ENCODE measurements around the gene MAFF.

MAFF gene

DNA sequence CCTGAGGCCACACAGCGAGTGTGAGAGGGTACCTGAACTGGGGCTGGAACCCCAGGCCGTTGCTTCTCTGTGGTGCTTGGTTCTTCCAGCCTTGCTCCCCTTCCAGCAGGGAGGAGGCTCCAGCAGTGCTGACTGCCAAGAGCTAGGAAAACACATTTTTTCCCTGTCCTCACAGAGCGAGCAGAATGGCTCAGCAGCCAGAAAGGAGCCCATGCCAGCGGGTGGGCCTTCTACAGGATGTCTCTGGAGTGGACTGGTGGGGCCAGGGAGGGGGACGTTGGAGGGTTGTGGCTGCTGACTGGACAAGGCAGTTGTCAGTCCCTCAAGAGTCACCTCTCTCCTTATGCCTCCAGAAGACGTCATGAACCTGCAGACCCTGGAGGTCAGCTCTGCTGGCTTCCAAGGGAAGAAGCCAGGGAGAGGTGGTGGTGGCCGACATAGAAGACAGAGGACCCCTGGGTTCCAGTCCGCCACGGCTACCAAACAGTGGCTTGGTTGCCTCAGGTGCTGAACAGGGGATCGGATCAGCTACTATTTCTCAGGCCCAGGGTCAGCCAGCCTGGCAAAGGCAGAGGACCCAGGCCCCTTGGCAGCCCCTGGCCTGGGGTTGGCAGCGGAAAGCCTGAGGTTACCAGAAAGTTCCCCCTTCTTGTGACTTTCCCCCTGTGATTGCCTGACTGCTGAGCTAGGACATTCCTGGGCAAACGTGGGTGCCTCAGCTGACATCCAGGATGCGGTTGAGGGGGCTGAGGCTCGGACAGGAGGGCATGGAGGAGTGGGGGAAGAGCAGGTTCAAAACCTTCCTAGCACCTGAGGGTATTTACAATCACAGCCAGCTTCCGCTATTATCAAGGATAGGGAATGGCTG, 3.7 kb downstream of the MAFF start:
- DNase-seq: no peak

DNA sequence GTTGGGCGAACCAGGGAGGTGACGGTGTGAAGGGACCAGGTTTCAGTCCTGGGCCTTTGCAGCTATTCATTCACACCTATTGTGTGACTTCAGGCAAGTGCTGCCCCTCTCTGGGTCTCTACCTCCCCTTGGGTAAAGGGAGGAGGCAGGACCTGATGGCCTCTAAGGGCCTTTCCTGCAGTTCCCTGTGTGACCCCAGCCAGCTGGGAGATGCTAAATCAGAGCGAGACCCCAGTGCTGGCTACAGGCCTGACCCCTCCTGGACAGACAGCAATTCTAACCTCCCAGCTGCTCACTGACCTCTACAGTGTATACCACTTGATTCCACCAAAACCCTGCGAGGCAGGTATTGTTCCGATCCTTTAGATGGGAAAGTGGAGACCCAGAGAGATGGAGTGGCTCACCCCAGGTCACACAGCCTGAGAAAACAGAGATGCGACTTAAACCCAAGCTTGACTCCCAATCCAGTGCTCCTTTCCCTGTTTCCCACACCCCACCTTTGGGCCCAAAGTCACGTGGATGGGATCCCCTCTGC, 6.2 kb downstream of the MAFF start:
- DNase-seq: no peak

DNA sequence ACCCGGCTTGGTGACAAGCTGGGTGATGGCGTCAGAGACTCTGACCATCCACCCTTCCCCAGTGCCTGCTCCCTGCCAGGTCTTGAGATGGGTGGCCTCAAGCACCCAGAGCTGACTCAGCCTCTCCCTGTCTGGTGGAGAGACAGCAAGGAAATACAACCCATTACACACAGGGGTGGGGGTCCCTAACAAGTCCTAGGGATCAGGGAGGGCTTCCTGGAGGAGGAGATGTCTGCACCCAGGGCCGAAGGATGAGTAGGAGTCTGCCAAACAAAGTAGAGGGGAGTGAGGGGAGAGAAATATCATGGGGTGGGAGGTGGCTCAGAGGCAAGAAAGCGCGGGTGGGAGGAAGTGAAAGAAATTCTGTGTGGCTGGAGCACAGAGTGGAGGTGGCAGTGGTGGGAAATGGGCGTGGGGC, 6.8 kb downstream of the MAFF start:
- no peak for DNase-seq

DNA sequence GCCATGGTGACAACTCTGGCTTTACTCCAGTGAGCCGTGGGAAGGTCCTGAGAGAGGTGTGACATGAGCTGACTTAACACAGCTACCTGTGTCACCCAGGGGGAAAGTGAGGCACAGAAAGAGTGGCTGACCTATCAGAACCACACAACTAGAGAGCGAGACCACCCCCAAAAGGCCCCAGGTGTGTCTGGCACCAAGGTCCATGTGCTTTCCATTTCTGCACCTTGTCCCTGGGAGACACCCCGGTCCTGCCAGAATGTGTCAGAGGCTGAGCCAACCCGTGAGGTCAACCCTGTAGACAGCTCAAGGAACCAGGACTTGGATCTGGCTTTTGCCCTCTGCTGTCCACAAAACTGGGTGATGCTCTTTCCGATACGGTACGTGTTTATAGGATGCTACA, 9.8 kb downstream of the MAFF start:
- DNase-seq: no peak

DNA sequence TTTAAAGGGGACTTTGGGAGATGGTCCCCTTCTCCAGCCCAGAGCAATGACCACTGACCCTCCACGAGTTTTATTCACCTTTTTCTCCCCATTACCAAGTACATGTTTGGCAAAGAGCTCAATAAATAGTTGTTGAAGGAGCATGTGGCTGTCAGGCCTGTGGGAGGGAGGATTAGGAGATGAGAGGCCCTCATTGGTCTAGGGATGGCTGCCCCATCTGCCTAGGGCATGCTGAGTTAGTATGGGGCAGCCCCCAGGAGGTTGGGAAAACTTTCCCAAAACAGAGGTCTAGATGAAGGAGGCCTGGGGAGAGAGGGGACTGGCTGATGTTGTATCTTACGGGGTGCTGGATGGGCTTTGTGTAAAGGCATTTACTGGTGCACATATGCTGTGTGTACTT, 10.6 kb downstream of the MAFF start:
- no peak for DNase-seq

DNA sequence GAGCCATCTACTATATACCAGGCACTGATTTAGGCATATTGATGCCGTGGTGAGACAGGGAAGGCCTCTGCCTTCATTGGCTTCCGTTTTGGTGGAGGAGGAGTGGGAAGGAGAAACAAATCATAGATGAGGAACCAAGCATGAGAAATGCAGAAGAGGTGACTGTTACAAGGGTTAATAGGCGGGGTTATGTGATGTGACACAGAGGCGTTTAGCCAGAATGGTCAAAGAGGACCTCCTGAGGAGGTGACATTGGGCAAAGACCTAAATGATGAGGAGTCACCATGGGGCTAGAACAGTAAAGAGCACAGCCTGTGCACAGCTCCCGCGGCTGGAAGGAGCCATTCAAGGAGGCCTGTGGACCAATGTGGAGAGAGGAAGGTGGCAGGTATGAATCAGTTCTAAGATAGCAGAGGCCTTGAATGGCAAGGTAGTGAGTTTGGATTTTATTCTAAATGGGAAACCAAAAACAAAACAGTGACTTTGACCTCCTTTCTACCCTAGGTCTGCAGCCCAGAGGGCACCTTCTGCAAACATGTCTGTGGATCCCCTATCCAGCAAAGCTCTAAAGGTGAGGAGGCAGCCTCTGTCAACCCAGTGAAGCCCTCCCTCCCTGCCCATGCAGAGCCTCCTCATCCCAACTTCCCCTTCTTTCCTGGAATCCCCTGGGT, 11.7 kb downstream of the MAFF start:
- DNase-seq: no peak

DNA sequence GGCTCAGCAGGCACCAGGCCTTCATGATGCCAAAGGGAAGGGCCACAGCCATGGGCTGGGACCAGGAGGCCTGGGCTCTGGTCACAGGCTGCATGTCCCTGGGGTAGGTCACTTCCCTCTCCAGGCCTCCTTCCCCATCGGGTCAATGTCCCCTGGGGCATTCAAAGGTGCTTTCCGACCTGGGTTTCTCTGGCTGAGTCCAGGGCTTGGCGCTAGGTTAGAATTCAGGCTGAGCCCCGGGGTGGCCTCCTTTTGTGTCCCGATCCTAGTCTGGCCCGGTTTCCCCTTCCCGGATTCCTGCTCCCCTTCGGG, 12.2 kb downstream of the MAFF start:
- DNase-seq: no peak

DNA sequence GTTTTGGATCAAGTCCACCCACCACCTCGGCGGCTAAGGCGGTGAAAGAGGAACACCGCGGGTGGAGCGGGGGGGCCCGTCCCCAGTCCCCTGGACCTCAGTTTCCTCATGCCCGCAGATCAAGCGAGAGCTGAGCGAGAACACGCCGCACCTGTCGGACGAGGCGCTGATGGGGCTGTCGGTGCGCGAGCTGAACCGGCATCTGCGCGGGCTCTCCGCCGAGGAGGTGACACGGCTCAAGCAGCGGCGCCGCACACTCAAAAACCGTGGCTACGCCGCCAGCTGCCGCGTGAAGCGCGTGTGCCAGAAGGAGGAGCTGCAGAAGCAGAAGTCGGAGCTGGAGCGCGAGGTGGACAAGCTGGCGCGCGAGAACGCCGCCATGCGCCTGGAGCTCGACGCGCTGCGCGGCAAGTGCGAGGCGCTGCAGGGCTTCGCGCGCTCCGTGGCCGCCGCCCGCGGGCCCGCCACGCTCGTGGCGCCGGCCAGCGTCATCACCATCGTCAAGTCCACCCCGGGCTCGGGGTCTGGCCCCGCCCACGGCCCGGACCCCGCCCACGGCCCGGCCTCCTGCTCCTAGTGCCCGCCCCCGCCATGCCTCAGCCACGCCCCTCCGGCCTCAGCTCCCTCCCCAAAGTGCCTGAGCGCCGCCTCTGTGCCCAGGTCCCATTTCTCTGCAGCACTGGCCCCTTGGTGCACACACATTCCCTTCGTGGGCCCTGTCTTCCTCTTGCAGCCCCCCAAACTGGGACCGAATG, 12.7 kb downstream of the MAFF start:
- DNase-seq: no peak

DNA sequence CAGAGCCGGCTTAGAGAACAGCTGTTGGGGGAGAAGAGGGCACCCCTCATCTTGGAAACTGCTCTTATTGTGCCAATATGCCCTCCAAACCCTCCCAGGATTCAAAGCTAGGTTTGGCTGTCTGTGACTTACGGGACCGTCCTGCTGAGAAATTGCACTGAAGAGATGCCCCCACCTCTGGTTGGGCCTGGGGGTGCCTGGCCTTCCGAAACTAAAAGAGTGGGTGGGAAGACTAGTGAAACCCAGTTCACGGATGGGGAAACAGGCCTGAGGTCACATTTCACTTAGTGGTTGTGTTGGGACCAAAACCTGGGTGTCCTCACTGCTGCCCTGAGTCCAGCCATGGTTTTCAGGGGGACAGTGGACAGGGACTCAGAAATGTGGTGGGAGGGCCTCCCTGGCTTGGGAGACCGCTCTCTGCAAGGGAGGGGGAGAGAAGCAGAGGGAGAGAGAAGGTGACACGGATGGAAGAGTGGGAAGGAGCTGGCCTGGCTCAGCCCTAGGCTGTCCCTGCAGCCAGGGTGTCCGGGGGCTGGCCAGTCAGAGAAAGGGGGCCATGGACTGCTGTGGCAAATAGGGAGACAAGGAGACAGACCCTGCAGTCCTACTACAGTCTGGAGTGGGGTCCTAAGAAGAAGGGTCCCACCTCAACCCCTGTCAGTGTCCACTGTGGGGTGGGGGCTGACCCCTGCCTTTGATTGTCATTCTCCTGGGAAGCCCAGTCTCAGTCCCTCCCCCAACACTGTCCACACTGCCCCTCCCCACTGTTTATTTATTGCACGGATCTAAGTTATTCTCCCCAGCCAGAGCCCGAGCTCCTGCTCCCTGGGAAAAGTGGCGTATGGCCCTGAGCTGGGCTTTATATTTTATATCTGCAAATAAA, 13.6 kb downstream of the MAFF start:
- no peak for DNase-seq

DNA sequence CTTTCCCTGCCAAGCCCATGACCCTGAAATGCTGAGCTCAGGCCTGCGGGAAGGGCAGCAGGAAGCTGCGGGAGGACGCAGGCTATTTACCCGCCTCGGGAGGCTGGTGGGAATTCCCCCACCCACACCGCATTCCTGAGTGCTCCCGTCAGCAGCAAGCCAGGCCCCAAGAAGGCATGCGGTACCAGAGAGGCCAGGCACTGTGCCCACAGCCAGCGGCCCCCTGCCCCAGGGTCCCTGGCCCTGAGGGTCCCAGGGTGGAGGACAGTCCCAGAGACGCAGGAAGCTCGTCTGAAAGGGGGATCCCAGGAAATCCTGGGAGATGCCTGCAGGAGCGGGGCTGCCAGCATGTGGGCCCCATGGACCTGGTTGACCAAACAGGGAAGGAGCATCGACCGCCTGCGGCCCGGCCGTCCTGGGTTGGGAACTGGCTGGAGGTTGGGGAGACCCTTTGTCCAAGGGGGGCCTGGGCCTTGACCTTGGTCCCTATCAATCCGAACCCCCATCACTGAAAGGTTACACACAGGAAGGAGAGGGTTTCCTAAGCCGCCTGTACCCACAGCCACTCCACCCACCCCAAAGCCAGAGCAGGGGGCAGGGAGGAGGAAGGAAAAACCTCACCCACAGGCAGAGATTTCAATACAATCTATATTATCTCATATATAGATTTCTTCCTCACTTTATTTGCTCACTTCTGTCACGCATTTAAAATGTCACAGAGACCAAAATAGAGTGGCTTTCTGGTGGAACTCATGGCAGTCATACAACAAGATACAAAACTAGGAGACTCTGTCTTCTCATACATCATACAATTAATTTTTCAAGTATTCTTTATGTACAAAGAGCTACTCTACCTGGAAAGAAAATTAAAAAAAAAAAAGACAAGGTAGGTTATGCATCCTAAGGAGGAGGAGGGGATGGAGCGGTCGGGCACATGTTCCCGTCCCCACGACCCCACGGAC, 17.1 kb downstream of the MAFF start:
- DNase-seq: no peak

DNA sequence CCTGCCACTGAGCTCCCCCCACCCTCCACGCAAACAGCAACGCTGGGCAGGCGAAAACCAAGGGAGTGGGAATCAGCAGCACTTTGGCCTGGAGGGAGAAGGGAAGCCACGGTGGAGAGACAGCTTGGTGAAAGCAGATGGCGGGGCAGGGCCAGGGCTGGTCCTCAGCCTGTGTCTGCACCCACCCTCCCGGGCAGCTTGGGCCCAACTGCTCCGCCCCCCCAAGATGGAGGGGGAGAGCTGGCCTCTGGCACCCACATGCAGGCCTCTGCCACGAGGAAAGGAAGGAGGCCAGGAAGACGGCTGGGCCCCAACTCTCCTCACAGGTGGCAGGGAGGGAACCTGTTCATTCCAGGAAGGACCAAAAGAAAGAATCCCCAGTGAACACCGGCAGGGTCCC, 17.8 kb downstream of the MAFF start:
- DNase-seq: no peak

DNA sequence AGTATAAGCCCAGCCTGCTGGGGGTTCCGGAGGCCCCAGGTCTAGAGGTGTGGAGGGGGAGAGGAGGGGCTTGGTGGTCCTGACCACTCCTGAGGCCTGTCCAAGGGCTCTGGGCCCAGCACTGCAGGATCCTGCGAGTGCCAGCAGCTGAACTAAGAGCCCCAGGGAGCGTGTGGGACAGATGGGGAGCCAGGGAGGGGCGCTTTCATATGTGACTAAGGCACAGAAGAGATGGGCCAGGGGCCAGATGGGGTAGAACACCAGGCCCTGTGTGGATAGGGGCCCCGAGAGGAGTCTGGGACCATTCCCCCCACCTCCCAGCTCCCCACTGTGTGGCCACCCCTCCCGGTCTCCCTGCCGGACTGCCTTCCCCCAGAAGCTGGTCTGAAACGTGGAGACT, 18.4 kb downstream of the MAFF start:
- no peak for DNase-seq

DNA sequence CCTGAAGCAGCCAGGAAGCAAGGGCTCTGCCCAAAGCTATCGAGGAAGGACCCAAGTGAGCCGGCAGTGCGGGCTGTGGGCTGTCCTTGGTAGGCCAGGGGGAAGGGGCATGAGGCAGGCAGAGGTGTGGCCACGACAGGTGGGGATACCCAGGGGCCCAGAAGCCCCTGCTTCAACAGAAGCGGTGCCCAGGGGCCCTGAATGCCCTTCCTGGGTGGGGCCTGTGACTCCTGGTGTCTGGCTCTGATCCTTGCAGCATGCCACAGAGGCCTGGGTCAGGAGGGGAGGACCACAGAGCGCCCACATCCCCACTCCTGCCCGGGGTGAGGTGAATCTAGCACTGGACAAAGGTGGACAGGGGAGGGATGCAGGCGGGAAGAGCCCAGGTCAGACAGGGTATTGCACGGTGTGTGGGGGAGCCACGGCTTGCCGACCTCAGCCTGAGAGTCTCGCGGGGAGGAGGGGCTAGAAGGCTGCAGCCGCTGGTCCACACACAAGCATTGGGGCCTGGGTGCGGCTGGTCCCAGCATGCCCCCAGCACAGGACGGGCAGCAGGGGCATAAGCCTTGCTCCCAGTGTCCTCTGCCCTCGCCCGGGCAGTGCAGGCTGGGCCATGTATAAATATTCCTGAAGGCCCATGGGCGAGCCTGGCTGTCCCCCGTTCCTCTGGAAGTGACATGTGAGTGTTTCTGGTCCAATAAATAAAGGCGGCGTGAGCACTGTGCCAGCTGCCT, 19.0 kb downstream of the MAFF start:
- DNase-seq: no peak

DNA sequence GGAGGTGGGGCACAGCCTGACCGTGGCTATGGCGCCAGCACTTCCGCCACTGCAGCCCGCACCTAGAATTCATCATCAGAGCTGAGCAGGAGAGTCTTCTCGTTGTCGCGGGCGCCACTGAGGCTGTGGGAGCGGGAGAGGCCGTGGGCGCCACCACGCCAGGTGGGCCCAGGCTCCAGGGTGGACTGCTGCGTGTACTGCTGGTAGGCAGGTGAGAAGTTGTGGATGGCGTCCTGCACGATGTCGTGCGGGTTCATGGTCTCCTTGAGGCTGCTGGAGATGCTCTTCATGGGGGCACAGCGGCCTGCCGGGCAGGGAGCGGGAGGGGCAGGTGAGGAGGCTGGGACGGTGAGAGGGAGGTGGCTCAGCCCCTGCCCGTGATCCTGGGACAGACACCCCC, 19.6 kb downstream of the MAFF start:
- DNase-seq: no peak

DNA sequence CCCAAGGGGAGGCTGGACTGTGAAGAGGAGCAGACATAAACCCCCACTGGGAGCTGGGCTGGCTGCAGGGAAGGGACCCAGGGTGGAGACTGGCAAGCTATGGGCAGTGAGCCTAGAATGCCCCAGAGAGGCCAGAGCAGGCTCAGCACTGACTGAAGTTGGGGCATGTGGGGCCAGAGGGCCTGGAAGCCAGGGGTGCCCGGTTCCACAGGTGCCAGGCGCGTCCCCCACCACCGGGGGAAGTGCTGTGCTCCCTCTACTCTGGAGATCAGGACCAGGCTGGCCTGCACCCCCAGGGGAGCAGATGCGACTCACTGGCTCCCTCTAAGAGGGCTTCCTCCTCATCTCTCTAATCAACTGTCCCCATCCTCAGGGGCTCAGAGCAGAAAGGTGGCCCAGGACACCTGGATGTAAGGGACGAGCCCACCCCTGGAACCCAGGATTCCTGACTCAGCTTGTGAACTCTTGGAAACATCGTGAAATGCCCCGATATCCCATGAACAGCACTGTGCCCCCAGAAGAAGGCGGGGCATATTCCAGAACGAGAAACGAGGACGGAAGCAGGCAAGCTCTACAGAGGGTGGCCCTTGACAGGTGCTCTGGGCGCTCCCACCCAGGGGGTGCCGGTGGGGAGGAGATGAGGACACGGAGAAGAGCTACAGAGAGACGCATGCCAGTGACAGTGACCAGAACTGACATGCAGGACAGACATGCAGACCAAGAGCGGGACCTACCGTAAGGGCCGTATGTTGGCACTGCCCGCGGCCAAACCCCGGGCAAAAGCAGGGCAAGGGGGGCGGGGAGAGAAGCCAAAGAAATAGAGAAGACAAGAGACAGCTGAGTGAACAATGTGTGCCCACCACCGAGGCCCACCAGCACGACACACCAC, 20.4 kb downstream of the MAFF start:
- no peak for DNase-seq

DNA sequence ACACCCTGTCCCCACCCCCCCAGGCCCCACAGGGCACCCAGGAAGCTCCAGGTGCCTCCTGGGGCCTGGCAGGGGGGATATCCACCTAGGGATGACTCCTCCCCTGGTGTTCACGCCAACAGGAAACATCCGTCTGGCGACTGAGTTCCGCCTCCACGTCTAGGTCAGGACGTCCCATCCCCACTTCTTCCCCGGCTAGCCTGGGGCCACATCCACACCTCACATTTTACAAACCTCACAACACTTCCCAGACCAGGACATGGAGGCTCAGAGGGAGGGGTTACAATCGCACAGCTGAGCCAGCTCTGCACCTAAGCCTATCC, 21.0 kb downstream of the MAFF start:
- DNase-seq: no peak

DNA sequence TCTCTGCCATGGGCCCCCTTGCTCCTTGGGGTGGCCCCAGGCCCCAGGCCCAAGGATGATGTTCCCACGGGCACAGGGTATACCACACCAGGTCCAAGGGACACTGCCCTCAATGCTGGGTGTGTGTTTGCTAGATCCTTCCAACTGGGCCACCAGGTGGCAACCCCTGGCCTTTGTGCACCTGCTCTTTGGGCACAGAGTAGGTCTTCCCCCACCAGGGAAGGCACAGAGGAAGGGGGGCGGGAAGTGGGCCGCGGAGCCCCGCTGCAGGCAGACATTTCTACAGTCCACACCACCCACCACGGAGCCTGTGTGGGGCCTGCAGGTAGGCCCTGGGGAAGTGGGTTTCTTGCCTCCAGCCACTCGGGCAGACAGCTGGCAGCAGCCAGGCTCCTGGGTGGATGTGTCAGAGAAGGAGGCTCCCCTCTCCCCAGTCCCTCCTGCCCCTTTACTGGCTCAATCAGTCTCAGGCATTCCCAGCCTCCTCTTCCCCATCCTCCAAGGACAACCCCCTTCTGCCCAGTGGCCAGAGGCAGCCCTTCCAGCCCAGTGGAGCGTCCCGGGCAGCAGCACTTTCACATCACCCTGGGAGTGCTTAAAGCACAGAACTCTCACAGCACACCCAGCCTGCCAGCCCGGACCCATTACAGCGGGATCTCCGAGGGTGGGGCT, 21.6 kb downstream of the MAFF start:
- DNase-seq: no peak

DNA sequence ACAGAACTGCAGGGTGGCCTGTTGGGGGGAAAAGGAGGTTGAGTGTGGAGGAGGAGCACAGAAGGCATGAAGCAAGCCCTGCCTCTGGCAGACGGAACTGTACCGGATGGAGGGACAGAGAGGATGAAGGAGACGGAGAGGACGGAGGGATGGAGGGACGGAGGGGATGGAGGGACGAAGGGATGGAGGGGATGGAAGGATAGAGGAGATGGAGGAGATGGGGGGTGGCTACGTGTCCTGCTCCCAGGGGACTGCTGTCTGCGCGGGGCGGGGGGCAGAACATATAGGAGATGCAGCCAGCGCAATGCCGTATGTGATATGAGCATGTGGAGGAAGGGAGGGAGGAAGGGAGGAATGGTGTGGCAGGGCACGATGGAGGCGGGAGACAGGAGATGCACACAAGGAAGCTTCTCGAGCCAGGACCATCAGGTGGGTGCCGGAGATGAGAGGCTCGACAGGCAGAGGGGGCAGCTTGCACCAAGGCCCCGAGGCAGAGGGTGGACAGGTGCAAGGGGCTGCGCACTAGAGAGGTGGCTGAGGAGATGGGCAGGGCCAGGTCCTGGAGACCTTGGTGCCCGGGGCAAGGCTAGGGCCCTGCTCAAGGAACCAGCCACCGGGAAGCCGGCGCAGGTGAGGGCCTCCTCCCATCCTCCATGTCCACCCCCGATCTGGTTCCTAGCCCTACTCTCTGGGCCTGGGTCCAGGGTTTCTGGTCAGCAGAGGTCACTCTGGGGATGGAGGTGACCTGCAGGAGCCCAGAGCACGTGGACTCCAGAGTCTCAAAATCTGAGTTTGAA, 25.3 kb downstream of the MAFF start:
- no peak for DNase-seq
